ENCODE data around the gene TAS2R20. TPM values are rescaled to one million over a fixed set of nuclear protein-coding genes. Genes with fewer than 3 reads are reported as not detected.

The TAS2R20 gene
- polyA plus RNA-seq, 1 of the 3 experiments (the other 2 are of a cell fraction): 0.33 TPM

- ChIA-PET POLR2A (no interaction called here), CTCF (no interaction called here)
- Histone ChIP-seq H3K79me2 (ENCODE audit: insufficient read depth) (no peaks in the 10 kb centered on the region), H3K4me2 (no peak overlapping the region), H3K36me3 (replicated peaks in 1 of 2; ENCODE audit: control insufficient read depth in 1 of 2, insufficient read depth in 2 of 2, low read length in 1 of 2) (peaks cover 14 to 25% of the 10 kb centered on the region in 2 experiments), H3K9me3 (0 out of 2 replicates have a peak, but pooled peaks cover 13% of the 10 kb centered on the region), H4K20me1 (ENCODE audit: insufficient read depth) (no peaks in the 10 kb centered on the region; the same call in 1 of the 2 replicates), H3K4me3 (ENCODE audit: low read depth in 2 of 2, low read length in 1 of 2) (no peak overlapping the region), H3K9ac (no peak overlapping the region), H3F3A (replicated peaks; ENCODE audit: insufficient read depth) (no peaks in the 10 kb centered on the region), H3K27ac (ENCODE audit: low read depth in 2 of 2, low read length in 1 of 2) (no peak overlapping the region), H3K27me3 (ENCODE audit: insufficient read depth) (no peaks in the 10 kb centered on the region), H3K9me2 (no peaks in the 10 kb centered on the region), H3K4me1 (ENCODE audit: control insufficient read depth in 1 of 2, insufficient read depth in 2 of 2, low read depth in 1 of 2, low read length in 1 of 2) (peaks cover 0 to 5% of the 10 kb centered on the region in 2 experiments; a peak in 2 of 4 replicates), H2AFZ (ENCODE audit: low read depth) (no peak overlapping the region)
- no peak for DNase-seq
- TF ChIP-seq EZH2phosphoT487 (IDR thresholded peaks at IDR 0.05; ENCODE audit: borderline replicate concordance, low read depth) (no peak), FOXM1 (IDR thresholded peaks at IDR 0.05; ENCODE audit: low read depth) (no peak), POLR2AphosphoS5 (IDR thresholded peaks at IDR 0.05; ENCODE audit: low read depth, low read length) (no peak), RXRA (IDR thresholded peaks at IDR 0.05; ENCODE audit: borderline replicate concordance, low read depth) (no peak), ELF1 (IDR thresholded peaks at IDR 0.05) (no peak), REST (IDR thresholded peaks at IDR 0.05; ENCODE audit: low read depth, low read length) (no peak), PBX3 (IDR thresholded peaks at IDR 0.05) (no peak), MEF2A (IDR thresholded peaks at IDR 0.05; ENCODE audit: borderline replicate concordance, low read depth) (no peak), TEAD4 (IDR thresholded peaks at IDR 0.05; ENCODE audit: borderline replicate concordance, insufficient read depth) (no peak), RFX5 (IDR thresholded peaks at IDR 0.05; ENCODE audit: low read length) (no peak), YY1 (IDR thresholded peaks at IDR 0.05; ENCODE audit: low read depth) (no peak), TCF12 (IDR thresholded peaks at IDR 0.05) (no peak), TAF1 (IDR thresholded peaks at IDR 0.05; ENCODE audit: borderline replicate concordance, low read depth, low read length) (no peak)
- 100% methylated on average over 2 of the region's 3 CpGs for WGBS (ENCODE audit: low lambda C conversion rate)
Observed at GRCh38 chr12:10994307-10994706, 3.8 kb downstream of the TAS2R20 start.

GRCh38 chr12:10989107-10989506, 9.0 kb downstream of the TAS2R20 start:
- Histone ChIP-seq H3K4me2 (no peak overlapping the region), H4K20me1 (ENCODE audit: insufficient read depth) (no peaks in the 10 kb centered on the region), H3K27me3 (ENCODE audit: insufficient read depth) (no peaks in the 10 kb centered on the region), H3F3A (replicated peaks; ENCODE audit: insufficient read depth) (no peaks in the 10 kb centered on the region), H3K36me3 (replicated peaks in 1 of 2; ENCODE audit: control insufficient read depth in 1 of 2, insufficient read depth in 2 of 2, low read length in 1 of 2) (peaks cover 8 to 15% of the 10 kb centered on the region in 2 experiments), H3K4me1 (ENCODE audit: control insufficient read depth in 1 of 2, insufficient read depth in 2 of 2, low read depth in 1 of 2, low read length in 1 of 2) (peaks cover 0 to 3% of the 10 kb centered on the region in 2 experiments; a peak in 1 of 4 replicates), H3K9me3 (0 out of 2 replicates have a peak, but pooled peaks cover 13% of the 10 kb centered on the region), H3K9ac (no peak overlapping the region), H3K9me2 (no peaks in the 10 kb centered on the region), H2AFZ (ENCODE audit: low read depth) (no peak overlapping the region), H3K4me3 (ENCODE audit: low read depth in 2 of 2, low read length in 1 of 2) (no peak overlapping the region), H3K79me2 (ENCODE audit: insufficient read depth) (no peaks in the 10 kb centered on the region), H3K27ac (ENCODE audit: low read depth in 2 of 2, low read length in 1 of 2) (no peak overlapping the region)
- CTCF ChIA-PET: interaction anchor here (0.6 to 1.1 kb wide), 2 partner anchors 10 to 211 kb away, joined by 3 read pairs; no protein-coding TSS in a partner anchor
- WGBS (ENCODE audit: low lambda C conversion rate): 96% methylated on average over 2 of the region's 2 CpGs
- POLR2A ChIA-PET: no interaction called here
- no peak for DNase-seq
- no peak for TF ChIP-seq RFX5 (IDR thresholded peaks at IDR 0.05; ENCODE audit: low read length)
- no peak for TF ChIP-seq TAF1 (IDR thresholded peaks at IDR 0.05; ENCODE audit: borderline replicate concordance, low read depth, low read length)
- no peak for TF ChIP-seq FOXJ3 (CRISPR knock-in tag; IDR thresholded peaks at IDR 0.05)
- no peak for TF ChIP-seq SMC3 (IDR thresholded peaks at IDR 0.05; ENCODE audit: low read depth, low read length)
- TF ChIP-seq MEF2A (IDR thresholded peaks at IDR 0.05; ENCODE audit: borderline replicate concordance, low read depth): no peak
- TF ChIP-seq RXRA (IDR thresholded peaks at IDR 0.05; ENCODE audit: borderline replicate concordance, low read depth): no peak
- TF ChIP-seq MXI1 (IDR thresholded peaks at IDR 0.05; ENCODE audit: low read depth, low read length): no peak
- no peak for TF ChIP-seq TEAD4 (IDR thresholded peaks at IDR 0.05; ENCODE audit: borderline replicate concordance, insufficient read depth)
- no peak for TF ChIP-seq ZBTB33 (IDR thresholded peaks at IDR 0.05; ENCODE audit: borderline replicate concordance, low read depth)
- no peak for TF ChIP-seq TCF12 (IDR thresholded peaks at IDR 0.05)
- no peak for TF ChIP-seq IRF3 (IDR thresholded peaks at IDR 0.05; ENCODE audit: low read depth, low read length)
